Fibroblast of mammary gland (primary cell): Measurements from ENCODE around the gene SCAP.

ENCODE experiments used
- DNase-seq: peaks from one replicate; pipeline ENCODE4 v3.0.0-alpha.2; 2010; ENCODE audit warnings: low read depth
- H3K4me3 ChIP-seq: 2 replicates; pipeline ENCODE4 v1.5.1; 2011; ENCODE audit warnings: low read depth, mild to moderate bottlenecking, low read length, moderate library complexity; ENCODE audit not compliant: control insufficient read depth
- CTCF ChIP-seq: conservative IDR thresholded peaks from 2 replicates; pipeline ENCODE4 v1.5.1; 2011; ENCODE audit warnings: low read depth, low read length, inconsistent platforms; ENCODE audit not compliant: control insufficient read depth, insufficient read depth

Gene SCAP

DNA sequence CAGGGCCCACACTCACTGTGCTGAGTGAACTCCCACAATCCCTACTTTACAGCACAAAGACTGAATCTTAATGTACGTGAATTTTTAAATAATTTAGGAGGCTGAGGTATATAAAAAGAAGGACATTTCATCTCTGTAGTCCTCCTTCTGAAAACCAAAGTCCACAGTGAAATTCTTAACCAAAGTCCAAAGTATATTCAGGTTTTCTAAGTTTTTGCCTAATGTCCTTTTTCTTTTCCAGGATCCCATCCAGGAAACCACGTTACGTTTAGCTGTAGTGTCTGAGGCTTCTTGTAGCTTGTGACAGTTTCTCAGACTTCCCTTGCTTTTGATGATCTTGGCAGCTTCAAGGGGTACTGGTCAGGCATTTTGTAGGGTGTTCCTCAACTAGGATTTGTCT lies 44.5 kb downstream of the SCAP start:
- DNase-seq = no peak
- TF ChIP-seq CTCF = no peak
- no peak overlapping the region for H3K4me3 ChIP-seq

DNA sequence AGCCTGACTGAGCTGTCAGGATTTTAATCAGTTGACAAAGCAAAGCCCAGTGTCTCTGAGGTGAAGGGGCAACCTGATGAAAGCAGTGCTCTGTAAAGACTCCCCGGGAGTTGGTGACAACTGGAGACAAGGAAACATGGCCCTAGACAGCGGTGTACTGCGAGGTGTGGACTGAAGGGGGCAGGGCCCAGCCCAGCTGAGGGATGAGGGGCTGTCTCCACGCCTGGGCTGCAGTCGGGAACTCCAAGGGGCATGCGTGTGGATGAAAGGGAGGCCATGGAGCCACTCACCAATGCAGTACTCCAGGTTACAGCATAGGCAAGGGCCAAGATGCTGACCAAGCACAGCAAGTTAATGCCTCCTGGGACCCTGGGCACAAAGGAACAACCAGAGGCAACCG lies 45.1 kb downstream of the SCAP start:
- no peak overlapping the region for H3K4me3 ChIP-seq
- no peak for DNase-seq
- no peak for TF ChIP-seq CTCF

GRCh38 chr3:47429476-47430270 lies 46.1 kb downstream of the SCAP start:
- no peak for DNase-seq
- no peak overlapping the region for H3K4me3 ChIP-seq
- no peak for TF ChIP-seq CTCF

DNA sequence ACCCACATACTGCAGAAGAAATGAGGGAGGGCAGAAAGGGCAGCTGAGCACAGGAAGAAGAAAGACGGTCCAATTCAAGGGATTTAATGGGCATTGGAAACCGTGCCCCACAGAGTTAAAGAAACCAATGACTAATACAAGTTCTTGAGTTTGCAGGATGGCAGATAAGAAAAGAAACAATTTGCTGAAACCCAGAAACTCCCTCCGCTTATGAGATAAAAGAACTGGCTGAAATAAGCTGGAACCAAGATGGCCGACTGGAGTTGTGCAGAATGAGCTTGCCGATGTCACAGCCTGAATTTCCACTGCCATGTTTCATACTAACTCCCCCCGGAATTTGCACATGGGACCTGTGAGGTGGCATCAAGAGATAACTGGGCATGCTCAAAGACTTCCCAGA lies 47.1 kb downstream of the SCAP start:
- no peak overlapping the region for H3K4me3 ChIP-seq
- no peak for TF ChIP-seq CTCF
- DNase-seq = no peak

DNA sequence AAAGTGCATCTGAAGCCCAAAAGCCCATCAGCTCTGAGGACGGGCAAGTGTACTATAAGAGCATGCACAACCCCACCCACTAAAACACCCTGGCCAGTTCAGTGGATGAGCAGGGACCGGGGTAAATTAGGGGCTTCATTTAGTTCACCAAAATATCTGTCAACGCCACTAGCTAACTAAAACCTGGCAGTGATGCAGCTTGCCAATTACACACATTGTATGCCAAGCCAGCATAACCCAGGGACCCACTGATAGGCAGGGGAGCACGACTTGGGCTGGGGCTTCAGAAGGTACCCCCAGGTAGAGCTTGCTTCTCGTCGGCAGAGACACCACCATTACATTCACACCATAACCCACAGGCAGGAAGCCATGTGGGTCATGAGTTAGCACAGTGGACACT lies 47.9 kb downstream of the SCAP start:
- no peak for DNase-seq
- no peak overlapping the region for H3K4me3 ChIP-seq
- TF ChIP-seq CTCF = no peak

DNA sequence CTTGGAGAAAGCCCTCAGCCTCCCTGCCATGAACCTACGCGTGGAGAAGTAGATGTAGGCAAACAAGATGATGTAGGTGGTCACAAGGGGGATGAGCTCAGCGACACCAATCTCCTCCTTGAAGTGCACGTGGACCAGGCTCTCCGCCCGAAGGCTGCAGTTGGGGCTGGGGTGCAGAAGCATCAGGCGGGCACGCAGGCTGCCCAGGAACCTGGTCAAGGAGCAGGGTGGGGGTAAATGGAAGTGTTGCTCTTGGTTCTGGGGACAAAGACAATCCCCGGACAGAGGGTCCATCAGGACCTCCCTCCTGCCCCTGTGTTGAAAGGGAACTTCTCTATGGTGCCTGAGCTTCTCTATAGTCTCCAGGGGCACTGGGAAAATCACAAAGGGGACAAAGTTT lies 49.8 kb downstream of the SCAP start:
- no peak for DNase-seq
- H3K4me3 ChIP-seq = no peak overlapping the region
- TF ChIP-seq CTCF = no peak
